Ascending aorta (tissue), 2 donors: ENCODE results near the gene ZC3H18. TPM values are rescaled to one million over a fixed set of nuclear protein-coding genes. Genes with fewer than 3 reads are reported as not detected.
A peak's percentile ranks its signal among the peaks of the same experiment; 100 is the strongest.

Source experiments
- DNase-seq, 2 donors: peaks; one replicate each; pipeline ENCODE4 v3.0.0-alpha.2; 2019; ENCODE audit warnings: low spot score in 2 of 2
- H3K27ac ChIP-seq, 2 donors: fragments of 200-600 bp; sonication (generic); one replicate each; pipeline ENCODE4 v1.5.1; 2016 to 2017; ENCODE audit warnings: mild to moderate bottlenecking in 1 of 2
- H3K27me3 ChIP-seq: fragments of 200-600 bp; sonication (generic); one replicate; pipeline ENCODE4 v1.5.1; 2017
- H3K36me3 ChIP-seq, 2 donors: fragments of 200-600 bp; sonication (generic); one replicate each; pipeline ENCODE4 v1.5.1; 2016
- H3K4me1 ChIP-seq, 2 donors: fragments of 200-600 bp; sonication (generic); one replicate each; pipeline ENCODE4 v1.5.1; 2016 to 2017; ENCODE audit warnings: mild to moderate bottlenecking in 1 of 2
- H3K4me3 ChIP-seq, 2 donors: fragments of 200-600 bp; sonication (generic); one replicate each; pipeline ENCODE4 v1.5.1; 2016 to 2017; ENCODE audit warnings: mild to moderate bottlenecking in 1 of 2
- H3K9me3 ChIP-seq, 2 donors: fragments of 200-600 bp; sonication (generic); one replicate each; pipeline ENCODE4 v1.5.1; 2016
- CTCF ChIP-seq, 3 experiments: fragments of 200-600 bp in 2 of 3; fragments of 450-650 bp in 1 of 3; sonication (generic) in 2 of 3; IDR thresholded peaks; one replicate each; pipeline ENCODE4 v1.5.1; 2016 to 2019; ENCODE audit warnings: antibody characterized with exemption in 3 of 3, mild to moderate bottlenecking in 1 of 3, moderate library complexity in 1 of 3
- intact Hi-C: fragments of 100-400 bp; cut with DNase I; formaldehyde crosslinking; loops from one replicate; pipeline ENCODE4 v1.15.1; 2023
- total RNA-seq: library from RNA; depleted of rRNA; stranded (reverse); fragments of >200 nt; gene quantifications from one replicate; pipeline ENCODE4 v1.1.0, GENCODE V29; 2016

ZC3H18 gene
- total RNA-seq, 1 donor from 2014 or later = 36.3 TPM

- Histone ChIP-seq H3K36me3 (no peaks in the 10 kb centered on the region), H3K4me1 (peaks cover 0 to 5% of the 10 kb centered on the region in 2 donors), H3K27me3 (no peaks in the 10 kb centered on the region), H3K4me3 (peak overlapping the region; percentile 39 to 66), H3K9me3 (no peaks in the 10 kb centered on the region), H3K27ac (peak overlapping the region in 1 of 2 donors; percentile 21)
- no peak for DNase-seq
- peak; percentile 36 to 79 (median 61) for TF ChIP-seq CTCF (IDR thresholded peaks at IDR 0.05)
- intact Hi-C loops = loop anchor here (1.0 to 10.0 kb wide), 2 partner anchors 118 to 577 kb away; no protein-coding TSS in a partner anchor
Observed at GRCh38 chr16:88561485-88562359, 8.5 kb upstream of the ZC3H18 start.

- Histone ChIP-seq H3K27me3 (no peaks in the 10 kb centered on the region), H3K36me3 (no peaks in the 10 kb centered on the region), H3K4me3 (no peak overlapping the region), H3K27ac (no peak overlapping the region), H3K9me3 (no peaks in the 10 kb centered on the region), H3K4me1 (peaks cover 5 to 11% of the 10 kb centered on the region in 2 donors)
- intact Hi-C loops = loop anchor here (10.0 kb wide), 1 partner anchor 581 kb away; no protein-coding TSS in a partner anchor
- no peak for DNase-seq
- no peak for TF ChIP-seq CTCF (IDR thresholded peaks at IDR 0.05)
Observed at GRCh38 chr16:88566158-88566557, 4.0 kb upstream of the ZC3H18 start.

- TF ChIP-seq CTCF (IDR thresholded peaks at IDR 0.05) = no peak
- DNase-seq = no peak
- peak overlapping the region; percentile 79 to 98 for H3K4me3 ChIP-seq
- H3K36me3 ChIP-seq = peaks cover 0 to 6% of the 10 kb centered on the region in 2 donors
- intact Hi-C loops = loop anchor here (10.0 kb wide), 1 partner anchor 584 kb away; no protein-coding TSS in a partner anchor
- H3K27me3 ChIP-seq = no peaks in the 10 kb centered on the region
- H3K4me1 ChIP-seq = peaks cover 10 to 17% of the 10 kb centered on the region in 2 donors
- no peaks in the 10 kb centered on the region for H3K9me3 ChIP-seq
- peak overlapping the region; percentile 61 to 83 for H3K27ac ChIP-seq
Observed at GRCh38 chr16:88568710-88569613, 1.2 kb upstream of the ZC3H18 start.

- Histone ChIP-seq H3K4me3 (peak overlapping the region; percentile 79 to 98), H3K9me3 (no peaks in the 10 kb centered on the region), H3K36me3 (peaks cover 0 to 6% of the 10 kb centered on the region in 2 donors), H3K27ac (peak overlapping the region; percentile 61 to 83), H3K4me1 (peaks cover 10 to 17% of the 10 kb centered on the region in 2 donors), H3K27me3 (no peaks in the 10 kb centered on the region)
- TF ChIP-seq CTCF (IDR thresholded peaks at IDR 0.05) = no peak
- intact Hi-C loops = loop anchor here (10.0 kb wide), 1 partner anchor 585 kb away; no protein-coding TSS in a partner anchor
- DNase-seq = no peak
Observed at GRCh38 chr16:88569614-88569984, 604 bp upstream of the ZC3H18 start.

GRCh38 chr16:88570691-88571092 is 489 bp downstream of the ZC3H18 start:
- Histone ChIP-seq H3K27me3 (no peaks in the 10 kb centered on the region), H3K27ac (peak overlapping the region; percentile 79 to 83), H3K4me3 (peak overlapping the region; percentile 79 to 98), H3K36me3 (peaks cover 0 to 11% of the 10 kb centered on the region in 2 donors), H3K9me3 (no peaks in the 10 kb centered on the region), H3K4me1 (peaks cover 10 to 17% of the 10 kb centered on the region in 2 donors)
- intact Hi-C loops = loop anchor here (1.0 to 5.0 kb wide), 7 partner anchors 36 to 803 kb away; partner anchors contain the start of genes APRT, CTU2, GALNS and KLHDC4
- TF ChIP-seq CTCF (IDR thresholded peaks at IDR 0.05) = no peak
- no peak for DNase-seq
